Measurements from ENCODE around the gene MITF. TPM values are rescaled to one million over a fixed set of nuclear protein-coding genes. Genes with fewer than 3 reads are reported as not detected.

Gene MITF
- total RNA-seq, 4 donors from 2014 or later = 71.1 to 139 (median 109) TPM

- no peaks in the 10 kb centered on the region for H3K9me3 ChIP-seq
- H3K27ac ChIP-seq = no peak overlapping the region
- H3K27me3 ChIP-seq = no peaks in the 10 kb centered on the region
- ATAC-seq = peak in 1 of 2 donors; percentile 30
- TF ChIP-seq POLR2A (IDR thresholded peaks at IDR 0.05) (no peak), CTCF (IDR thresholded peaks at IDR 0.05 in 4 of 5, conservative IDR thresholded peaks at IDR 0.05 in 1 of 5) (no peak)
- no peak for DNase-seq
- intact Hi-C loops (cut with DNase I; ENCODE audit: low total_unique reads) = no loop called here
- no peak overlapping the region for H3K4me3 ChIP-seq
- in situ Hi-C loops (cut with MboI; ENCODE audit: low sequenced_read_pairs in 4 of 4) = loop anchor here in 1 of 4 donors (25.0 kb wide), 1 partner anchor 243 kb away; no protein-coding TSS in a partner anchor
- peaks cover 0 to 3% of the 10 kb centered on the region in 2 donors for H3K4me1 ChIP-seq
- H3K36me3 ChIP-seq = no peaks in the 10 kb centered on the region
Measured at GRCh38 chr3:69930564-69930963, 191.3 kb downstream of the MITF start.

- DNase-seq (no peak), ATAC-seq (no peak)
- no peaks in the 10 kb centered on the region for H3K27me3 ChIP-seq
- intact Hi-C loops (cut with DNase I; ENCODE audit: low total_unique reads) = no loop called here
- no peak overlapping the region for H3K4me3 ChIP-seq
- in situ Hi-C loops (cut with MboI; ENCODE audit: low sequenced_read_pairs in 4 of 4) = loop anchor here in 1 of 4 donors (25.0 kb wide), 1 partner anchor 245 kb away; no protein-coding TSS in a partner anchor
- no peak for TF ChIP-seq CTCF (IDR thresholded peaks at IDR 0.05 in 4 of 5, conservative IDR thresholded peaks at IDR 0.05 in 1 of 5)
- no peak for TF ChIP-seq POLR2A (IDR thresholded peaks at IDR 0.05)
- no peaks in the 10 kb centered on the region for H3K4me1 ChIP-seq
- no peak overlapping the region for H3K27ac ChIP-seq
- H3K9me3 ChIP-seq = no peaks in the 10 kb centered on the region
- no peaks in the 10 kb centered on the region for H3K36me3 ChIP-seq
Measured at GRCh38 chr3:69932087-69932486, 192.8 kb downstream of the MITF start.

GRCh38 chr3:69932501-69932900 lies 193.2 kb downstream of the MITF start:
- in situ Hi-C loops (cut with MboI; ENCODE audit: low sequenced_read_pairs in 4 of 4) = loop anchor here in 1 of 4 donors (25.0 kb wide), 1 partner anchor 245 kb away; no protein-coding TSS in a partner anchor
- Histone ChIP-seq H3K27me3 (no peaks in the 10 kb centered on the region), H3K4me1 (no peaks in the 10 kb centered on the region), H3K27ac (no peak overlapping the region), H3K36me3 (no peaks in the 10 kb centered on the region), H3K9me3 (no peaks in the 10 kb centered on the region), H3K4me3 (no peak overlapping the region)
- TF ChIP-seq CTCF (IDR thresholded peaks at IDR 0.05 in 4 of 5, conservative IDR thresholded peaks at IDR 0.05 in 1 of 5) = no peak
- TF ChIP-seq POLR2A (IDR thresholded peaks at IDR 0.05) = no peak
- ATAC-seq (no peak), DNase-seq (no peak)
- intact Hi-C loops (cut with DNase I; ENCODE audit: low total_unique reads) = no loop called here

GRCh38 chr3:69934398-69934797 lies 195.1 kb downstream of the MITF start:
- H3K9me3 ChIP-seq = no peaks in the 10 kb centered on the region
- intact Hi-C loops (cut with DNase I; ENCODE audit: low total_unique reads) = no loop called here
- no peak for TF ChIP-seq POLR2A (IDR thresholded peaks at IDR 0.05)
- TF ChIP-seq CTCF (IDR thresholded peaks at IDR 0.05 in 4 of 5, conservative IDR thresholded peaks at IDR 0.05 in 1 of 5) = no peak
- no peak overlapping the region for H3K27ac ChIP-seq
- H3K4me3 ChIP-seq = no peak overlapping the region
- no peak for DNase-seq
- in situ Hi-C loops (cut with MboI; ENCODE audit: low sequenced_read_pairs in 4 of 4) = loop anchor here in 1 of 4 donors (25.0 kb wide), 1 partner anchor 247 kb away; no protein-coding TSS in a partner anchor
- H3K27me3 ChIP-seq = no peaks in the 10 kb centered on the region
- H3K4me1 ChIP-seq = no peaks in the 10 kb centered on the region
- no peak for ATAC-seq
- no peaks in the 10 kb centered on the region for H3K36me3 ChIP-seq

GRCh38 chr3:69936266-69936665 lies 197.0 kb downstream of the MITF start:
- Histone ChIP-seq H3K9me3 (no peaks in the 10 kb centered on the region), H3K27me3 (no peaks in the 10 kb centered on the region), H3K27ac (no peak overlapping the region), H3K4me3 (no peak overlapping the region), H3K4me1 (no peaks in the 10 kb centered on the region), H3K36me3 (no peaks in the 10 kb centered on the region)
- TF ChIP-seq CTCF (IDR thresholded peaks at IDR 0.05 in 4 of 5, conservative IDR thresholded peaks at IDR 0.05 in 1 of 5) (no peak), POLR2A (IDR thresholded peaks at IDR 0.05) (no peak)
- no peak for DNase-seq
- in situ Hi-C loops (cut with MboI; ENCODE audit: low sequenced_read_pairs in 4 of 4) = loop anchor here in 1 of 4 donors (25.0 kb wide), 1 partner anchor 249 kb away; no protein-coding TSS in a partner anchor
- intact Hi-C loops (cut with DNase I; ENCODE audit: low total_unique reads) = no loop called here
- no peak for ATAC-seq

All from gastrocnemius medialis (tissue), 4 donors.